Small intestine (tissue), 16 donors: ENCODE results near the gene OTOA. TPM values are rescaled to one million over a fixed set of nuclear protein-coding genes. Genes with fewer than 3 reads are reported as not detected.
A peak's percentile ranks its signal among the peaks of the same experiment; 100 is the strongest.

ENCODE experiments used
- DNase-seq, 2 donors: peaks; one replicate each; pipeline versions ENCODE4 v3.0.0 to v3.0.0-alpha.2; 2013
- FAIRE-seq: peaks from 2 replicates; lab custom pipeline; 2012; peaks lifted over from hg19 to GRCh38; lab: Jason Lieb, UNC
- H3K27ac ChIP-seq, 3 donors: one replicate each; pipeline ENCODE4 v1.5.1; 2013; ENCODE audit warnings: low read length in 2 of 3, mild to moderate bottlenecking in 2 of 3, control low read depth in 1 of 3, inconsistent platforms in 1 of 3, low read depth in 1 of 3, moderate library complexity in 1 of 3
- H3K27me3 ChIP-seq, 3 donors: one replicate each; pipeline ENCODE4 v1.6.1; 2013; ENCODE audit warnings: low read length in 3 of 3, inconsistent platforms in 1 of 3; ENCODE audit not compliant: control insufficient read depth in 3 of 3, insufficient read depth in 3 of 3
- H3K36me3 ChIP-seq, 3 donors: one replicate each; pipeline ENCODE4 v1.6.1; 2013; ENCODE audit warnings: low read length in 3 of 3, inconsistent platforms in 1 of 3, low read depth in 1 of 3, mild to moderate bottlenecking in 1 of 3, moderate library complexity in 1 of 3; ENCODE audit not compliant: control insufficient read depth in 3 of 3, insufficient read depth in 2 of 3
- H3K4me1 ChIP-seq, 3 donors: one replicate each; pipeline ENCODE4 v1.6.1; 2013; ENCODE audit warnings: low read length in 2 of 3, inconsistent platforms in 1 of 3, low read depth in 1 of 3, mild to moderate bottlenecking in 1 of 3, moderate library complexity in 1 of 3; ENCODE audit not compliant: control insufficient read depth in 3 of 3, insufficient read depth in 2 of 3
- H3K4me3 ChIP-seq, 3 donors: one replicate each; pipeline ENCODE4 v1.5.1; 2013; ENCODE audit warnings: low read length in 3 of 3, control low read depth in 1 of 3, inconsistent platforms in 1 of 3, low read depth in 1 of 3, mild to moderate bottlenecking in 1 of 3, moderate library complexity in 1 of 3
- H3K9me3 ChIP-seq, 2 donors: one replicate each; pipeline ENCODE4 v1.6.1; 2013; ENCODE audit warnings: low read depth in 1 of 2, low read length in 1 of 2; ENCODE audit not compliant: control insufficient read depth in 2 of 2, insufficient read depth in 1 of 2
- WGBS, 3 donors: extraction: QIAGEN DNeasy Blood & Tissue Kit; methylation state at CpG; one replicate each; pipeline ENCODE4 v1.1.7; 2013; 5-methylcytosine and 5-hydroxymethylcytosine counted together
- long read RNA-seq, 10 donors: transcript quantifications; one replicate each; lab custom pipeline, GENCODE V29; 2026
- polyA plus RNA-seq, 4 donors: library from polyadenylated mRNA; stranded (reverse) in 3 of 4; unstranded in 1 of 4; fragments of 200-250 nt in 3 of 4; fragments of 120-200 nt in 1 of 4; gene quantifications; one replicate each; pipeline versions ENCODE4 v1.2.1 to v1.2.3, GENCODE V29; 2013
- donor health status: healthy with polysubstance abuse.
- donor health status: control.
- donor health status: control.
- donor health status: Bipolar disorder and iron deficiency.
- donor health status: healthy.

Gene OTOA
- polyA plus RNA-seq: under 1 TPM in 3 of 4 donors, not detected in 1; 0.03 to 0.27 (median 0.09) TPM
- long read RNA-seq, donor 1: 0 reads
- long read RNA-seq, donor 2: 0 reads
- long read RNA-seq, donor 3: 0 reads
- long read RNA-seq, donor 4: 0 reads
- long read RNA-seq, donor 5: 0 reads
- long read RNA-seq, donor 6: 0 reads
- long read RNA-seq, donor 7: 0 reads
- long read RNA-seq, donor 8: 0 reads
- long read RNA-seq, donor 9: 0 reads
- long read RNA-seq, donor 10, partial matches to known transcripts: 10 of 10 reads
- long read RNA-seq, donor 10, other reads (novel, unspliced or antisense): 0 of 10 reads

GRCh38 chr16:21663889-21664647 is at the start of gene OTOA:
TSS of gene OTOA (plus strand) at chr16:21663968. CDS start at chr16:21678515, 14,547 bp downstream.
- 6 to 11% (median 11%) methylated on average over 37 to 45 of the region's 45 CpGs for WGBS, 3 donors
- H3K4me3 ChIP-seq: peak within 1 kb of the TSS in 1 of 3 donors; percentile 40

DNA sequence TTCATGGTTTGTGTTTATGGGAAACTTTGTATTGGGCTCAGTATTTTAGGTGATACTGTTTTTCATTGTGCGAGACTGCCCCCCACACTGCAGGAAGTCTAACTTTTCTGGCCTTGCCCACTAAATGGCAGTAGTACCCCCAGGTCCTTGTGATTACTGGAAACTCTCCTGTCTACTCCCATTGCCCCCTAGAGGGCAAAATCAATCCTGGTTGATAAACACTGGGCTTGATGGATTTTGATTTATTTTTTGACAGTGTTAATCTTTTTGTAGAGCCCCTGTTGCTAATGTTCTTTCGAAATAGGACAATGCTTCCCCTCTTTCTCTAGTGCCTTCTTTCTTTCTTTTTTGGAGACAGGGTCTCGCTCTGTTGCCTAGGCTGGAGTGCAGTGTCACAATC is 48.9 kb upstream of the OTOA start:
- H3K9me3 ChIP-seq: no peaks in the 10 kb centered on the region
- H3K27ac ChIP-seq: no peak overlapping the region
- H3K27me3 ChIP-seq: no peaks in the 10 kb centered on the region
- FAIRE-seq (no peak), DNase-seq (no peak)
- no peak overlapping the region for H3K4me3 ChIP-seq
- 95 to 100% (median 99%) methylated on average over 3 of the region's 3 CpGs for WGBS, 3 donors
- peaks cover 0 to 9% (median 0%) of the 10 kb centered on the region in 3 donors for H3K36me3 ChIP-seq
- peaks cover 9 to 28% (median 11%) of the 10 kb centered on the region in 3 donors for H3K4me1 ChIP-seq

More at GRCh38 chr16:21663889-21664647, at the start of gene OTOA:
- Histone ChIP-seq H3K27ac (no peak within 1 kb of the TSS), H3K9me3 (no peaks in the 10 kb centered on the region), H3K36me3 (no peaks in the 10 kb centered on the region), H3K4me1 (no peaks in the 10 kb centered on the region), H3K27me3 (peaks cover 0 to 10% (median 3%) of the 10 kb centered on the region in 3 donors)
- peak in 1 of 2 donors; percentile 33 for DNase-seq
- no peak for FAIRE-seq

- no peak overlapping the region for H3K4me3 ChIP-seq
- DNase-seq: no peak
- no peak for FAIRE-seq
- no peaks in the 10 kb centered on the region for H3K9me3 ChIP-seq
- H3K27me3 ChIP-seq: no peaks in the 10 kb centered on the region
- WGBS, 3 donors: 86 to 94% (median 94%) methylated on average over 3 of the region's 3 CpGs
- H3K27ac ChIP-seq: no peak overlapping the region
- H3K36me3 ChIP-seq: peaks cover 0 to 17% (median 3%) of the 10 kb centered on the region in 3 donors
- H3K4me1 ChIP-seq: peaks cover 0 to 14% (median 0%) of the 10 kb centered on the region in 3 donors
Observed at GRCh38 chr16:21617607-21618006, 46.2 kb upstream of the OTOA start.

DNA sequence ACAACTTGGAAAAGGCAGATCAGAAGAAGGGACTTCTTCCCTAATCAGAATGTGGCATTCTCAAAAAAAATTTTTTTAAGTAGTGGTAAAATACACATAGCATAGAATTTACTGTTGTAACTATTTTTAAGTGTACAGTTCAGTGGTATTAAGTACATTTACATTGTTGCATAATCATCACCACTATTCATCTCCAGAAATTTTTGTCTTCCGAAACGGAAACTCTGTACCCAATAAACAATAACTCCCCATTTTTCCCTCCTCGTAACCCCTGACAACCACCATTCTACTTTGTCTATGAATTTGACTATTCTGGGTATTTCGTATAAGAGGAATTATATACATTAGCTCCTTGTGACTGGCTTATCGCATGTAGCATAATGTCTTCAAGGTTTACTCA is 45.5 kb upstream of the OTOA start:
- Histone ChIP-seq H3K4me3 (no peak overlapping the region), H3K9me3 (no peaks in the 10 kb centered on the region), H3K4me1 (peaks cover 0 to 14% (median 0%) of the 10 kb centered on the region in 3 donors), H3K27ac (no peak overlapping the region), H3K36me3 (peaks cover 0 to 15% (median 3%) of the 10 kb centered on the region in 3 donors), H3K27me3 (no peaks in the 10 kb centered on the region)
- no peak for DNase-seq
- 96 to 99% (median 97%) methylated on average over 5 of the region's 5 CpGs for WGBS, 3 donors
- FAIRE-seq: no peak

DNA sequence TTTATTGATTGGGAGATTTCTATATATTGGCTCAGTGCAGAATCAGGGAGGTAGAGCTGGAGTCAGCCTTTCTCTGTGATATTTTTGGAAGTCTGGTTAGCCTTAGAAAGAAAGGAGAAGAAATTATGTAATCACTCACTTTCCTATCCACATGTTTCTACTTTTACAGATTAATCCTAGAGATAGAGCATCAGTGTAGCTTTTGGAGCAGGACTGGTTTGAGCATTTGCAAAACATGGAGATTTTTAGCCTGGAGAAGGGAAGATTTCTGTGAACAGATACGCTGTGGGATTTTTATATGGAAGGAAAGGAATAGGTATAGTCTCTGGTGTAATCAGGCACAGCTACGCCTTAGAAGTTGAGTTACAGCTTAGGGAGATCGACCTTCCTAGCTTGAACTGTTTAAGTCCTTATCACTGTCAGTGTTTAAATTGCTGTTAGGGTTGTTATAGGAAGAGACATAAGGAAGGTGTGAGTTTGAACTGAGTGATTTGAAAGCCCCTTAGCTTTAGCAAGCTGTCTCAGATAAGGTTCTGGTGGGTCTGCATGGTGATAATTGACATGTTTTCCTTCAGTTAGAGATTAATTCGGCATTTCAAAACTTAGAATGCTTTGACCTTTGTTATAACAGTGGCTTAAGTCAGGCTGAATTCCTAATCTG is 43.9 kb upstream of the OTOA start:
- Histone ChIP-seq H3K9me3 (no peaks in the 10 kb centered on the region), H3K4me1 (peaks cover 0 to 19% (median 0%) of the 10 kb centered on the region in 3 donors), H3K27ac (peak overlapping the region in 1 of 3 donors; percentile 46), H3K27me3 (no peaks in the 10 kb centered on the region), H3K36me3 (peaks cover 0 to 17% (median 3%) of the 10 kb centered on the region in 3 donors), H3K4me3 (no peak overlapping the region)
- FAIRE-seq: no peak
- peak in 1 of 2 donors; percentile 31 for DNase-seq
- 83 to 95% (median 90%) methylated on average over 4 of the region's 4 CpGs for WGBS, 3 donors

GRCh38 chr16:21620592-21620991 is 43.2 kb upstream of the OTOA start:
- Histone ChIP-seq H3K27ac (no peak overlapping the region), H3K36me3 (peaks cover 0 to 14% (median 3%) of the 10 kb centered on the region in 3 donors), H3K27me3 (no peaks in the 10 kb centered on the region), H3K4me3 (no peak overlapping the region), H3K9me3 (no peaks in the 10 kb centered on the region), H3K4me1 (peaks cover 0 to 20% (median 0%) of the 10 kb centered on the region in 3 donors)
- FAIRE-seq: no peak
- DNase-seq: no peak

GRCh38 chr16:21622545-21622944 is 41.2 kb upstream of the OTOA start:
- no peaks in the 10 kb centered on the region for H3K9me3 ChIP-seq
- 97 to 100% (median 98%) methylated on average over 1 of the region's 1 CpG for WGBS, 3 donors
- peaks cover 0 to 39% (median 0%) of the 10 kb centered on the region in 3 donors for H3K4me1 ChIP-seq
- no peak overlapping the region for H3K27ac ChIP-seq
- H3K4me3 ChIP-seq: no peak overlapping the region
- H3K36me3 ChIP-seq: peaks cover 3 to 18% (median 3%) of the 10 kb centered on the region in 3 donors
- H3K27me3 ChIP-seq: no peaks in the 10 kb centered on the region
- DNase-seq: no peak
- FAIRE-seq: no peak

- peaks cover 0 to 6% of the 10 kb centered on the region in 2 donors for H3K9me3 ChIP-seq
- H3K27me3 ChIP-seq: no peaks in the 10 kb centered on the region
- H3K36me3 ChIP-seq: peaks cover 3 to 32% (median 5%) of the 10 kb centered on the region in 3 donors
- no peak overlapping the region for H3K4me3 ChIP-seq
- H3K27ac ChIP-seq: peak overlapping the region in 1 of 3 donors; percentile 21
- DNase-seq (peak in 1 of 2 donors; percentile 71), FAIRE-seq (no peak)
- 28 to 66% (median 48%) methylated on average over 1 of the region's 1 CpG for WGBS, 3 donors
- peaks cover 0 to 30% (median 0%) of the 10 kb centered on the region in 3 donors for H3K4me1 ChIP-seq
Observed at GRCh38 chr16:21625026-21625425, 38.7 kb upstream of the OTOA start.
